ENCODE data around the gene SLC25A11. TPM values are rescaled to one million over a fixed set of nuclear protein-coding genes. Genes with fewer than 3 reads are reported as not detected.
"Not testable (repeated sequence)": the region's sequence is repeated elsewhere in the genome, so short reads cannot be mapped to it uniquely, and the experiment has no call there.

Gene SLC25A11
- total and polyA plus RNA-seq, 8 donors, result 25.2 to 73.5 (median 42.1) TPM

DNA sequence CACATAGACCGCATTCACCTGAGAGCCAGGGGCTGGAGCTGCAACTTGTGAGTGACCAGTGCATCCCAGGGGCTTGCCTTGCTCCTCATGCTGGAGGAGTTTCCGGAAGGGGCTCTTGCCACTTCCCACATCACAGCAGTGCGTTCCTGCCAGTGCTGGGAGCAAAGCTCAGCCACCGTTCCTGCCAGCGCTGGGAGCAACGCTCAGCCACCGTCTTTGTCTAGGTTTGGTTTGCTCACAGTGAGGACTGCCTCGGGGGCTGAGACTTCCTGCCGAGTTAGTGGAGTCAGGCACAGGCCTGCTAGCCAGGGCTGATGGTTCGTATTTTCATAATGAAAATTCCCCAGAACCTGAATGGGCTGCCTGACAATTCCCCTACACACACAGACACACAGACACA, 31.5 kb downstream of the SLC25A11 start:
- 32 to 54% (median 49%) methylated on average over 10 of the region's 10 CpGs for WGBS, 5 donors
- Histone ChIP-seq H3K9me3 (no peaks in the 10 kb centered on the region), H3K27ac (peak overlapping the region in 2 of 5 donors; percentile 23 to 43), H3K36me3 (no peaks in the 10 kb centered on the region), H3K4me3 (no peak overlapping the region), H3K4me1 (peaks cover 9 to 18% (median 15%) of the 10 kb centered on the region in 4 donors), H3K27me3 (peaks cover 0 to 8% (median 0%) of the 10 kb centered on the region in 3 donors)
- TF ChIP-seq, protein P1, sequence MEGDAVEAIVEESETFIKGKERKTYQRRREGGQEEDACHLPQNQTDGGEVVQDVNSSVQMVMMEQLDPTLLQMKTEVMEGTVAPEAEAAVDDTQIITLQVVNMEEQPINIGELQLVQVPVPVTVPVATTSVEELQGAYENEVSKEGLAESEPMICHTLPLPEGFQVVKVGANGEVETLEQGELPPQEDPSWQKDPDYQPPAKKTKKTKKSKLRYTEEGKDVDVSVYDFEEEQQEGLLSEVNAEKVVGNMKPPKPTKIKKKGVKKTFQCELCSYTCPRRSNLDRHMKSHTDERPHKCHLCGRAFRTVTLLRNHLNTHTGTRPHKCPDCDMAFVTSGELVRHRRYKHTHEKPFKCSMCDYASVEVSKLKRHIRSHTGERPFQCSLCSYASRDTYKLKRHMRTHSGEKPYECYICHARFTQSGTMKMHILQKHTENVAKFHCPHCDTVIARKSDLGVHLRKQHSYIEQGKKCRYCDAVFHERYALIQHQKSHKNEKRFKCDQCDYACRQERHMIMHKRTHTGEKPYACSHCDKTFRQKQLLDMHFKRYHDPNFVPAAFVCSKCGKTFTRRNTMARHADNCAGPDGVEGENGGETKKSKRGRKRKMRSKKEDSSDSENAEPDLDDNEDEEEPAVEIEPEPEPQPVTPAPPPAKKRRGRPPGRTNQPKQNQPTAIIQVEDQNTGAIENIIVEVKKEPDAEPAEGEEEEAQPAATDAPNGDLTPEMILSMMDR (IDR thresholded peaks at IDR 0.05), result no peak
- TF ChIP-seq POLR2AphosphoS5 (IDR thresholded peaks at IDR 0.05), result no peak
- intact Hi-C loops (cut with DNase I; ENCODE audit: low total_unique reads), result loop anchor here (10.0 kb wide), 1 partner anchor 66 kb away; no protein-coding TSS in a partner anchor
- no peak for DNase-seq

DNA sequence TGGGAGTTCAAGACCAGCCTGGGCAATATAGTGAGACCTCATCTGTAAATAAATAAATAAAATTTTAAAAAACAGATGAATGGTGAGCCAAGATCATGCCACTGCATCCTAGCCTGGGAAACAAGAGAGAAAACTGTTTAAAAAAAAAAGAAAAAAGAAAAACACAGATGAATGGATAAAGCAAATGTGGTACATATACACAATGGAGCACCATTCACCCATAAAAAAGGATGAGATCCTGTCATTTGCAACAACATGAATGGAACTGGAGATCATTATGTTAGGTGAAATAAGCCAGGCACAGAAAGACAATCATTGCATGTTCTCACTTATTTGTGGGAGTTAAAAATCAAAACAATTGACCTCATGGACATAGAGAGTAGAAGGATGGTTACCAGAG, 33.2 kb downstream of the SLC25A11 start:
- not testable (repeated sequence) for H3K9me3 ChIP-seq, H3K27ac ChIP-seq, H3K4me3 ChIP-seq, DNase-seq, H3K36me3 ChIP-seq
- Histone ChIP-seq H3K4me1 (peaks cover 9 to 34% (median 25%) of the 10 kb centered on the region in 4 donors), H3K27me3 (peaks cover 0 to 10% (median 0%) of the 10 kb centered on the region in 3 donors)
- intact Hi-C loops (cut with DNase I; ENCODE audit: low total_unique reads), result loop anchor here (10.0 kb wide), 1 partner anchor 68 kb away; no protein-coding TSS in a partner anchor

DNA sequence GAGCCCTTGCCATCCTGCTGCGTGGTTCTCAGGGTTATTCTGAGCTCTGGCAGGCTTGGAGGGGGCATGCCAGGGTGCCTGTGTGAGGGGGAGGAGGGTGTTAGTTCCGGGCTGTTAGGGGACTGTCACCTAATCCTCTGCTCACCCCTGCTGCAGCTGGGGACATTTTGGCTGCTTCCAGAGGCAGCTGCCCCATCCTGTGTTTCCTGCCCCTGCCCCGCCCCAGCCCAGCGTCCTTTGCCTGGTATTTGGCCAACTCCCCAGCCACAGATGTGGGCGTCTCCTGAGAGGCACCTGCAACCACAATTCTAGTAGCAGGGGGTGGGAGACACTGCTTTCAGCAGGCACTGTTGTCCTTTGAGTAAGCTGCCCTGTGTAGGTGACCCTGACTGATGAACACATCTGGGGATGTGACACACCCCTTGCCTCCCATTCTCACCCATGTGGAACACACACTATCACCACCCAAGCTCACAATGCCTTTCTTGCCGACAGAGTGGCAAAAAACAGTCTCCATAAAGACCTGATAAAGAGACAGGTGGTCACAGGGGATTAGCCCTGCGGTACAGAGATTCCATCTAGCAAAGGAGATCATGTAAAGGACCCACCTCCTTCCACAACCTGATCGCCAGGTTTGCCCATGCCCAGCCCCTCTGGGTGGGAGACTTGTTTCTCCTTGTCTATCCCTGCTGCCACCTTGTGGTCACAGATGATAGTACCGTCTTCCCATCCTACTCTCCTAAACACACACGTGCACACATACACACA, 36.6 kb downstream of the SLC25A11 start, which contains the start of gene CHRNE:
TSS of gene CHRNE (minus strand) at position 48 of the 768 bp plus-strand sequence. CDS start at position 13, 35 bp downstream.
- H3K4me3 ChIP-seq, result no peak within 1 kb of the TSS

DNA sequence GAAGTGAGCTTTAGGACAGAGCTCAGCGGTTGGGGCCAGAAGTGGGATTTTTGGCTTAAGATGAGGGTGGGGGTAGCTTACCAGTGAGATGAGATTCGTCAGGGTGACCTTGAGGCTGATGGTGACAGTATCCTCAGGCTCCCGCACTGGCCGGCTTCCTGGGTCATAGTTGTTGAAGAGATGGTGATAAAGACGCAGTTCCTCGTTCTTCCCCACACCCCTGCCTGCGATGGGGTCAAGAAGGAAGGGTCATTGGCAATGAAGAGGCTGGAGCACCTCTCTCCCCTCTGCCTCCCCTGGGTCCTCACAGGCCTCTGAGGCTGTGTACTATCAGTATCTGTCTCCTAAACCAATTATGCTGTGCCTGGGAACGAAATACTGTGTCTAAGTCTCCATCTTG, 37.3 kb downstream of the SLC25A11 start:
- Histone ChIP-seq H3K27ac (peak overlapping the region in 3 of 5 donors; percentile 8 to 71 (median 30)), H3K4me1 (peaks cover 20 to 54% (median 44%) of the 10 kb centered on the region in 4 donors), H3K4me3 (no peak overlapping the region), H3K27me3 (peaks cover 0 to 44% (median 0%) of the 10 kb centered on the region in 3 donors), H3K36me3 (peaks cover 0 to 2% (median under 1%) of the 10 kb centered on the region in 4 donors), H3K9me3 (no peaks in the 10 kb centered on the region)
- intact Hi-C loops (cut with DNase I; ENCODE audit: low total_unique reads), result loop anchor here (10.0 kb wide), 1 partner anchor 72 kb away; no protein-coding TSS in a partner anchor
- no peak for TF ChIP-seq POLR2AphosphoS5 (IDR thresholded peaks at IDR 0.05)
- TF ChIP-seq, protein P1 (IDR thresholded peaks at IDR 0.05), result no peak
- no peak for TF ChIP-seq POLR2A (IDR thresholded peaks at IDR 0.05)
- TF ChIP-seq EP300 (IDR thresholded peaks at IDR 0.05), result no peak
- no peak for DNase-seq
- WGBS, 5 donors, result 48 to 69% (median 61%) methylated on average over 7 to 8 of the region's 8 CpGs

More for the DNA sequence above, 36.6 kb downstream of the SLC25A11 start, which contains the start of gene CHRNE:
- peak within 1 kb of the TSS in 4 of 5 donors; percentile 24 to 71 (median 46) for H3K27ac ChIP-seq
- peak; percentile 88 to 94 for DNase-seq
- TF ChIP-seq, protein P1 (IDR thresholded peaks at IDR 0.05), result peak in 5 of 7 experiments; percentile 61 to 80 (median 73)
- TF ChIP-seq POLR2A (IDR thresholded peaks at IDR 0.05) (no peak), POLR2AphosphoS5 (IDR thresholded peaks at IDR 0.05) (peak in 1 of 3 donors; percentile 43), EP300 (IDR thresholded peaks at IDR 0.05) (no peak)
- H3K4me1 ChIP-seq, result peaks cover 20 to 52% (median 44%) of the 10 kb centered on the region in 4 donors
- peaks cover 0 to 42% (median 0%) of the 10 kb centered on the region in 3 donors for H3K27me3 ChIP-seq
- no peaks in the 10 kb centered on the region for H3K36me3 ChIP-seq
- intact Hi-C loops (cut with DNase I; ENCODE audit: low total_unique reads), result loop anchor here (10.0 kb wide), 1 partner anchor 72 kb away; no protein-coding TSS in a partner anchor
- WGBS, 5 donors, result 8 to 17% (median 11%) methylated on average over 9 to 10 of the region's 10 CpGs
- no peaks in the 10 kb centered on the region for H3K9me3 ChIP-seq

Measured in stomach (tissue), 9 donors.